ENCODE results near the gene CLMP.

- TF ChIP-seq FOXP2 (optimal IDR thresholded peaks at IDR 0.05; ENCODE audit: borderline replicate concordance, extremely low read depth, extremely low read length, insufficient read depth) = no peak
- TF ChIP-seq, protein P1, sequence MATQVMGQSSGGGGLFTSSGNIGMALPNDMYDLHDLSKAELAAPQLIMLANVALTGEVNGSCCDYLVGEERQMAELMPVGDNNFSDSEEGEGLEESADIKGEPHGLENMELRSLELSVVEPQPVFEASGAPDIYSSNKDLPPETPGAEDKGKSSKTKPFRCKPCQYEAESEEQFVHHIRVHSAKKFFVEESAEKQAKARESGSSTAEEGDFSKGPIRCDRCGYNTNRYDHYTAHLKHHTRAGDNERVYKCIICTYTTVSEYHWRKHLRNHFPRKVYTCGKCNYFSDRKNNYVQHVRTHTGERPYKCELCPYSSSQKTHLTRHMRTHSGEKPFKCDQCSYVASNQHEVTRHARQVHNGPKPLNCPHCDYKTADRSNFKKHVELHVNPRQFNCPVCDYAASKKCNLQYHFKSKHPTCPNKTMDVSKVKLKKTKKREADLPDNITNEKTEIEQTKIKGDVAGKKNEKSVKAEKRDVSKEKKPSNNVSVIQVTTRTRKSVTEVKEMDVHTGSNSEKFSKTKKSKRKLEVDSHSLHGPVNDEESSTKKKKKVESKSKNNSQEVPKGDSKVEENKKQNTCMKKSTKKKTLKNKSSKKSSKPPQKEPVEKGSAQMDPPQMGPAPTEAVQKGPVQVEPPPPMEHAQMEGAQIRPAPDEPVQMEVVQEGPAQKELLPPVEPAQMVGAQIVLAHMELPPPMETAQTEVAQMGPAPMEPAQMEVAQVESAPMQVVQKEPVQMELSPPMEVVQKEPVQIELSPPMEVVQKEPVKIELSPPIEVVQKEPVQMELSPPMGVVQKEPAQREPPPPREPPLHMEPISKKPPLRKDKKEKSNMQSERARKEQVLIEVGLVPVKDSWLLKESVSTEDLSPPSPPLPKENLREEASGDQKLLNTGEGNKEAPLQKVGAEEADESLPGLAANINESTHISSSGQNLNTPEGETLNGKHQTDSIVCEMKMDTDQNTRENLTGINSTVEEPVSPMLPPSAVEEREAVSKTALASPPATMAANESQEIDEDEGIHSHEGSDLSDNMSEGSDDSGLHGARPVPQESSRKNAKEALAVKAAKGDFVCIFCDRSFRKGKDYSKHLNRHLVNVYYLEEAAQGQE (IDR thresholded peaks at IDR 0.05; ENCODE audit: insufficient read depth in 1 of 2, low read depth in 2 of 2, low read length in 2 of 2) = no peak
- TF ChIP-seq POLR2AphosphoS5 (IDR thresholded peaks at IDR 0.05; ENCODE audit: low read depth, low read length) = no peak
These were observed 13.1 kb downstream of the CLMP start for GRCh38 chr11:123181767-123182500.

Measured in PFSK-1 (cell line).